HepG2 (cell line): ENCODE measurements around the gene MEIOB. TPM values are rescaled to one million over a fixed set of nuclear protein-coding genes. Genes with fewer than 3 reads are reported as not detected.

Experiments used
- ATF1 ChIP-seq: IDR thresholded peaks from 2 replicates; pipeline ENCODE4 v1.6.1; 2016; ENCODE audit warnings: mild to moderate bottlenecking, control low read depth
- DRAP1 ChIP-seq: IDR thresholded peaks from 2 replicates; pipeline ENCODE4 v1.6.1; 2016; ENCODE audit warnings: missing genetic modification reagents, missing compliant biosample characterization
- KLF12 ChIP-seq: sonication (generic); formaldehyde crosslinking; IDR thresholded peaks from 2 replicates; pipeline ENCODE4 v1.4.0; 2020; ENCODE audit warnings: missing genetic modification reagents, borderline replicate concordance
- PRDM10 ChIP-seq: sonication (generic); formaldehyde crosslinking; IDR thresholded peaks from 2 replicates; pipeline ENCODE4 v1.4.0; 2020; ENCODE audit warnings: low read depth, missing genetic modification reagents
- REPIN1 ChIP-seq: sonication (generic); formaldehyde crosslinking; IDR thresholded peaks from 2 replicates; pipeline ENCODE4 v1.8.0; 2022; ENCODE audit warnings: missing genetic modification reagents, low read depth, mild to moderate bottlenecking, borderline replicate concordance
- SCMH1 ChIP-seq: sonication (generic); formaldehyde crosslinking; IDR thresholded peaks from 2 replicates; pipeline ENCODE4 v1.9.0; 2021; ENCODE audit warnings: missing genetic modification reagents, mild to moderate bottlenecking, borderline replicate concordance
- ZEB1 ChIP-seq: IDR thresholded peaks from 2 replicates; pipeline ENCODE4 v1.6.1; 2012; ENCODE audit warnings: mild to moderate bottlenecking, low read depth, inconsistent platforms; ENCODE audit not compliant: insufficient replicate concordance
- ZFYVE20 ChIP-seq: sonication (generic); formaldehyde crosslinking; IDR thresholded peaks from 2 replicates; pipeline ENCODE4 v1.8.0; 2023; ENCODE audit warnings: low read depth, mild to moderate bottlenecking, moderate library complexity, missing genetic modification reagents, borderline replicate concordance
- ZKSCAN1 ChIP-seq: fragments of 150-350 bp; IDR thresholded peaks from 2 replicates; pipeline ENCODE4 v1.6.1; 2014; ENCODE audit warnings: low read length
- ZNF318 ChIP-seq: sonication (generic); formaldehyde crosslinking; IDR thresholded peaks from 2 replicates; pipeline ENCODE4 v1.4.0; 2020; ENCODE audit warnings: mild to moderate bottlenecking, missing genetic modification reagents
- ZNF564 ChIP-seq: sonication (generic); formaldehyde crosslinking; IDR thresholded peaks from 2 replicates; pipeline ENCODE4 v1.8.1; 2023; ENCODE audit warnings: mild to moderate bottlenecking, missing genetic modification reagents
- polyA plus RNA-seq, 8 experiments: library from polyadenylated mRNA; depleted of rRNA in 3 of 8; stranded (reverse) in 7 of 8; unstranded in 1 of 8; fragments of >200 nt; fragmentation: Illumina TruSeq in 4 of 8; extraction: Trizol in 4 of 8; gene quantifications; 2 replicates each; pipeline versions ENCODE4 v1.2.1 to v1.2.3, GENCODE V29; 2011 to 2016; ENCODE audit warnings: low read depth in 4 of 8, missing spikeins in 1 of 8, mixed read lengths in 1 of 8; ENCODE audit not compliant: insufficient read depth in 1 of 8
- total RNA-seq, 5 experiments: library from RNA; depleted of rRNA; stranded (reverse); fragments of >200 nt; fragmentation: Illumina TruSeq; extraction: Trizol; gene quantifications; 2 replicates each; pipeline ENCODE4 v1.2.3, GENCODE V29; 2016; ENCODE audit warnings: low read depth in 1 of 5

Gene MEIOB
- total and polyA plus RNA-seq, 2 of the 13 experiments (the other 11 are each of a cell fraction or from before 2014, with no cell fraction given), result 0.17 TPM; not detected in 1

GRCh38 chr16:1794221-1794871 lies 77.6 kb downstream of the MEIOB start (continued):
- TF ChIP-seq ZNF318 (CRISPR knock-in tag) (0 out of 2 replicates have a peak, but pooled peaks have one; percentile 31), ZNF564 (CRISPR knock-in tag) (no peak), ZKSCAN1 (no peak), SCMH1 (no peak), KLF12 (CRISPR knock-in tag) (0 out of 2 replicates have a peak, but pooled peaks have one; percentile 33), ZEB1 (peak; percentile 93), DRAP1 (CRISPR knock-in tag) (peak; percentile 30; the same call in 1 of the 2 replicates), ZFYVE20 (CRISPR knock-in tag) (no peak), REPIN1 (CRISPR knock-in tag) (peak; percentile 41; the same call in 1 of the 2 replicates), ATF1 (CRISPR knock-in tag) (no peak), PRDM10 (peak; percentile 87)
